ENCODE data around the gene GAGE10.
"Not testable (repeated sequence)": the region's sequence is repeated elsewhere in the genome, so short reads cannot be mapped to it uniquely, and the experiment has no call there.

Gene GAGE10

DNA sequence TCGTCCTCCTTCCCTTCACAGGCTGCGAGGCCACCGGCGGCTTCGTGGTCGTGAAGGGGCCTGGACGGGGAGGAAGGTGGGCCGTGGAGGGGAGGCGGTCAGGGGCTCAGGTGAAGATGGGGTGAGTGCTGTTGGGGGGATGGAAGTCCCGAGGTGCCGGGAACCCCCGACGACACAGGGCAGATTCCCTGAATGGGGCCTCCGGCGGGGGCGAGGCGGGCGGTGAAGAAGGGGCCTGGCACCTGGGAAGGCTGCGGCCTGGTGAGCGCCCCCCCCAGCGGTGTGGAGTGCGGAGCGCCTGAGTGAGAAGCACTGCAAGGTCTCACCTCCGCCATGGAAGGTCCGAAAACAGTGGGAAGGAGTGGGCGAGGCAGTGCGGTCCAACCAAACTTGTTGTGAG is 18.8 kb downstream of the GAGE10 start:
- DNase-seq, result not testable (repeated sequence)

DNA sequence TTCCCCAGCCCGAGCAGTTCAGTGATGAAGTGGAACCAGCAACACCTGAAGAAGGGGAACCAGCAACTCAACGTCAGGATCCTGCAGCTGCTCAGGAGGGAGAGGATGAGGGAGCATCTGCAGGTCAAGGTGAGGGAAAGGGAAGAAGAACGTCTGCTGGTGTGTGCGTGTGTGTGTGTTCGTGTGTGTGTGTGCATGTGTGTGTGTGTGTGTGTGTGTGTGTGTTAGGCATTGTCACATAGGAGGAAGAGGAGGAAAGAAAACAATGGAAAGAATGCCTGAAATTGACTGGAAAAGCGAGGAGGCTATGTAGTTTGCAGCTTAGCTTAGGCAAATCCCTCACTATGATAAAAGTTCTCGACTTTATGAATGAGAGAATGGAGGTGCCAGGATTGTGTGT is 20.3 kb downstream of the GAGE10 start:
- DNase-seq, result not testable (repeated sequence)

DNA sequence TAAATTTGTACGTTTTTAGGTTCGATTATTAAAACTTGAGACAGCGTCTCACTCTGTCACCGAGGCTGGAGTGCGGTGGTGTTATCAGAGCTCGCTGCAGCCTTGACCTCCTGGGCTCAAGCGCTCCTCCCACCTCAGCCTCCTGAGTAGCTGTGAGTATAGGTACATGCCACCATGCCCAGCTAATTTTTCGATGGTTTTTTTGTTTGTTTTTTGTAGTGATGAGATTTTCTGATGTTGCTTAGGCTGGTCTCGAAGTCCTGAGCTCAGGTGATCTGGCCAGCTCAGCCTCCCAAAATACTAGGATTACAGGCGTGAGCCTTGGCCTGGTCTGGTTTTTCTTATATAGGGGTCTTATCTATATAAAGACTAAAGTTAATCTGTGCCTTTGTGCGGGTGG is 27.0 kb downstream of the GAGE10 start:
- not testable (repeated sequence) for DNase-seq

DNA sequence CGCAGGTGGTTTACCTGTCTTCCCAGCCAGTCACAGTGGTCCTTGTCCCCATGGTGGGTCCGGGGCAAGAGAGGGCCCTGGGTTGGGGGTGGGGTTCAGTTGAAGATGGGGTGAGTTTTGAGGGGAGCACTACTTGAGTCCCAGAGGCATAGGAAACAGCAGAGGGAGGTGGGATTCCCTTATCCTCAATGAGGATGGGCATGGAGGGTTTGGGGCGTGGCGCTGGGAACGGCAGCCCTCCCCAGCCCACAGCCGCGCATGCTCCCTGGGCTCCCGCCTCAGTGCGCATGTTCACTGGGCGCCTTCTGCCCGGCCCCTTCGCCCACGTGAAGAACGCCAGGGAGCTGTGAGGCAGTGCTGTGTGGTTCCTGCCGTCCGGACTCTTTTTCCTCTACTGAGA is 27.8 kb downstream of the GAGE10 start, which contains the start of gene GAGE13:
GAGE13 (plus strand) TSS at position 301 of the 400 bp plus-strand sequence. CDS start 1,156 bp downstream, outside the sequence.
- not testable (repeated sequence) for DNase-seq

DNA sequence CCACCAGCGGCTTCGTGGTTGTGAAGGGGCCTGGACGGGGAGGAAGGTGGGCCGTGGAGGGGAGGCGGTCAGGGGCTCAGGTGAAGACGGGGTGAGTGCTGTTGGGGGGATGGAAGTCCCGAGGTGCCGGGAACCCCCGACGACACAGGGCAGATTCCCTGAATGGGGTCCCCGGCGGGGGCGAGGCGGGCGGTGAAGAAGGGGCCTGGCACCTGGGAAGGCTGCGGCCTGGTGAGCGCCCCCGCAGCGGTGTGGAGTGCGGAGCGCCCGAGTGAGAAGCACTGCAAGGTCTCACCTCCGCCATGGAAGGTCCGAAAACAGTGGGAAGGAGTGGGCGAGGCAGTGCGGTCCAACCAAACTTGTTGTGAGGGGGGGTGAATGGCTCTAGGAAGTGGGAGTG is 28.4 kb downstream of the GAGE10 start:
- not testable (repeated sequence) for DNase-seq

DNA sequence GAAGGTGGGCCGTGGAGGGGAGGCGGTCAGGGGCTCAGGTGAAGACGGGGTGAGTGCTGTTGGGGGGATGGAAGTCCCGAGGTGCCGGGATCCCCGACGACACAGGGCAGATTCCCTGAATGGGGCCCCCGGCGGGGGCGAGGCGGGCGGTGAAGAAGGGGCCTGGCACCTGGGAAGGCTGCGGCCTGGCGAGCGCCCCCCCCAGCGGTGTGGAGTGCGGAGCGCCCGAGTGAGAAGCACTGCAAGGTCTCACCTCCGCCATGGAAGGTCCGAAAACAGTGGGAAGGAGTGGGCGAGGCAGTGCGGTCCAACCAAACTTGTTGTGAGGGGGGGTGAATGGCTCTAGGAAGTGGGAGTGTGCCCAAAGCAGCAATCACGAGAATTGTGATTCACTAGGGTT is 38.0 kb downstream of the GAGE10 start:
- not testable (repeated sequence) for DNase-seq

DNA sequence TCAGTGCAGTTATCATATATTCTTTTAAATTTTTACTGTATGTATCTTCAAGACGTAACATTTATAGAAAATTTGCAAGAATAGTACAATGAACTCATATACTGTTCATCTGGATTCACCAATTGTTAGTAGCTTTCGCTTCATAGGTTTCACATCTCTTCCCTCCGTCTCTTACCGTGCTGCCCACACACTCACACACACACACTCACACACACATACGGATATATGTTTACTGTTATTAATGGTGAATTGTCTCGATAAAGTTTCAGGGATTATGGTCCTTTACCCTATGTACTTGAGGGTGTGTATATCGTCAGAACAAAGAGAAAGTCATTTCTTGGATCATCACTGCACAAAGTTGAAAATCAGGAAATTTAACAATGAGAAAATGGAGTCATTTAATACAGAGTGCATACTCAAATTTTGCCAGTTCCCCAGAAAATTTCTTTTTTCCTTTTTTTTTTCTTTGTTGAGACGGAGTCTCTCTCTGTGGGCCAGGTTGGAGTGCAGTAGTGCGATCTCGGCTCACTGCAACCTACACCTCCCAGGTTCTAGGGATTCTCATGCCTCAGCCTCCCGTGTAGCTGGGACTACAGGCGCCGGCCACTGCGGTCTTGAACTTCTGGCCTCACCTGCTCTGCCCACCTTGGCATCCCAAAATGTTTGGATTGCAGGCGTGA is 41.2 kb downstream of the GAGE10 start:
- not testable (repeated sequence) for DNase-seq

DNA sequence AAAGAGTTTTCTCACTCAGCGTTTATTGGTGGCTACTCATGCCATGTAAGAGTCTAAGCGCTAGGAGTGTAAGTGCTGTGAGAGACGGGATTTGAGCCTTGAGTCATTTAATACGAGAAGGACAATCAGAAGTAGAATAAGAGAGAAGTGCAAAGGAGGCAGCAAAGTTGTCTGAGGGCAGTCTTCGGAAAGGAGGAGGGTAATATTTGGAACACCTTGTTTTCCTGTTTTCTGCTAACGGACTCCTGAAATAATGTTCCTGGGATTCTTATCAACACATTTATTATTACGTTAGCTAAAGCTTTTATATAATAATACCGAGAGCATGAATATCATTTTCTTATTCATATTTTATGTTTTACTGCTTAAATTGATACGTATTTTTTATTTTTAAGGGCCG is 42.0 kb downstream of the GAGE10 start:
- not testable (repeated sequence) for DNase-seq

DNA sequence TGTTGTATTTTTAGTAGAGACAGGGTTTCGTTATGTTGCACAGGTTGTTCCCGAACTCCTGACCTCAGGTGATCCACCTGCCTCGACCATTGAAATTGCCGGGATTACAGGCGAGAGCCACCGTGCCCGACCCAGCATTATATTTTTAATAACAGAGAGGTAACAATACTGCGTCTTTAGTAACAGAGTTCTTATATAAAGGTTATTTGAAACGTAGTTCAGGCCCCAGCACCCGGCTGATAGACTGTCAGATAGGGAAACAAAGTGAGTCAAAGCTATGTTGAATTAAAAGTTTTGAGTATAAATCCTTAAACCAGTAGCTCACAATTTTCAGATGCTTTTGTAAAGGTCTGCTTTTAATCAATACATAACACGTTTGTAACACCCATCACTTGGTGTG is 42.7 kb downstream of the GAGE10 start:
- DNase-seq, result not testable (repeated sequence)
